Naive thymus-derived CD4-positive, alpha-beta T cell (primary cell): Measurements from ENCODE around the gene PBLD. TPM values are rescaled to one million over a fixed set of nuclear protein-coding genes. Genes with fewer than 3 reads are reported as not detected.
A peak's percentile ranks its signal among the peaks of the same experiment; 100 is the strongest.

Experiments
- ATAC-seq: fragments of 150-1000 bp; cut with Tn5 transposase; 2 replicates; pipeline ENCODE4 v1.10.0; 2021; ENCODE audit warnings: mild to moderate bottlenecking, moderate library complexity
- CTCF ChIA-PET: fragments of 350-600 bp; sonication (Branson Sonifier 250); formaldehyde crosslinking; loops from one replicate; lab custom pipeline; 2021; ENCODE audit warnings: antibody characterized with exemption; lab: Charles Lee
- POLR2A ChIA-PET: fragments of 350-600 bp; sonication (Branson Sonifier 250); formaldehyde crosslinking; loops from one replicate; lab custom pipeline; 2021; ENCODE audit warnings: antibody characterized with exemption, inconsistent platforms; lab: Charles Lee
- DNase-seq, 9 donors: peaks; one replicate each; pipeline versions ENCODE4 v3.0.0 to v3.0.0-alpha.2; 2020 to 2022; ENCODE audit warnings: mixed read lengths in 1 of 9
- H3K27ac ChIP-seq: one replicate; pipeline ENCODE4 v1.7.0; 2013; ENCODE audit warnings: mild to moderate bottlenecking, low read depth, low read length, moderate library complexity
- H3K27me3 ChIP-seq, 2 donors: one replicate each; pipeline ENCODE4 v1.7.0; 2013; ENCODE audit warnings: low read length in 2 of 2, mild to moderate bottlenecking in 2 of 2, moderate library complexity in 2 of 2; ENCODE audit not compliant: control insufficient read depth in 2 of 2, insufficient read depth in 2 of 2
- H3K36me3 ChIP-seq, 3 experiments: 1 replicate in 2 of 3; 2 replicates in 1 of 3; pipeline ENCODE4 v1.7.0; 2013; ENCODE audit warnings: low read length in 3 of 3, mild to moderate bottlenecking in 3 of 3, moderate library complexity in 1 of 3; ENCODE audit not compliant: insufficient read depth in 3 of 3, control insufficient read depth in 2 of 3
- H3K4me1 ChIP-seq, 2 donors: one replicate each; pipeline ENCODE4 v1.7.0; 2013; ENCODE audit warnings: low read length in 2 of 2, mild to moderate bottlenecking in 2 of 2, moderate library complexity in 1 of 2; ENCODE audit not compliant: control insufficient read depth in 2 of 2, insufficient read depth in 2 of 2
- H3K4me3 ChIP-seq: 2 replicates; pipeline ENCODE4 v1.7.0; 2013; ENCODE audit warnings: mild to moderate bottlenecking, low read length
- H3K9me3 ChIP-seq, 3 experiments: 1 replicate in 2 of 3; 2 replicates in 1 of 3; pipeline ENCODE4 v1.7.0; 2013; ENCODE audit warnings: low read length in 3 of 3; ENCODE audit not compliant: control insufficient read depth in 2 of 3
- H3K27ac Mint-ChIP-seq, 9 donors: one replicate each; pipeline ENCODE4 v1.8.0; 2020 to 2022; ENCODE audit warnings: mixed read lengths in 9 of 9, mild to moderate bottlenecking in 8 of 9, moderate library complexity in 5 of 9, inconsistent platforms in 2 of 9
- H3K27me3 Mint-ChIP-seq, 5 donors: one replicate each; pipeline ENCODE4 v1.8.0; 2021 to 2022; ENCODE audit warnings: mixed read lengths in 5 of 5, mild to moderate bottlenecking in 1 of 5
- H3K36me3 Mint-ChIP-seq, 5 donors: one replicate each; pipeline ENCODE4 v1.8.0; 2020 to 2022; ENCODE audit warnings: mixed read lengths in 5 of 5, mild to moderate bottlenecking in 3 of 5, inconsistent platforms in 1 of 5
- H3K4me1 Mint-ChIP-seq, 7 donors: one replicate each; pipeline ENCODE4 v1.8.0; 2020 to 2022; ENCODE audit warnings: mixed read lengths in 7 of 7, mild to moderate bottlenecking in 3 of 7, inconsistent platforms in 1 of 7
- H3K4me3 Mint-ChIP-seq, 10 donors: one replicate each; pipeline ENCODE4 v1.8.0; 2020 to 2022; ENCODE audit warnings: mild to moderate bottlenecking in 10 of 10, mixed read lengths in 10 of 10, moderate library complexity in 6 of 10, inconsistent platforms in 2 of 10
- H3K9me3 Mint-ChIP-seq, 11 donors: one replicate each; pipeline ENCODE4 v1.8.0; 2020 to 2022; ENCODE audit warnings: mixed read lengths in 11 of 11, mild to moderate bottlenecking in 4 of 11, inconsistent platforms in 1 of 11, moderate library complexity in 1 of 11
- intact Hi-C, 2 donors: fragments of 100-400 bp; cut with micrococcal nuclease; formaldehyde crosslinking; loops; one replicate each; pipeline ENCODE4 v1.15.1; 2023
- polyA plus RNA-seq, 2 donors: library from polyadenylated mRNA; unstranded; fragments of 300-500 nt; fragmentation: Illumina TruSeq; gene quantifications; one replicate each; pipeline ENCODE4 v1.2.3, GENCODE V29; 2021
- total RNA-seq, 6 experiments: library from RNA in 5 of 6; stranded (reverse) in 5 of 6; gene quantifications; 1 replicate in 5 of 6; 2 replicates in 1 of 6; pipeline ENCODE4 v1.2.3 and lab custom pipeline; 2021 to 2026

The PBLD gene
- total and polyA plus RNA-seq, 7 experiments from 2014 or later = 0.72 to 3.5 (median 1.5) TPM

DNA sequence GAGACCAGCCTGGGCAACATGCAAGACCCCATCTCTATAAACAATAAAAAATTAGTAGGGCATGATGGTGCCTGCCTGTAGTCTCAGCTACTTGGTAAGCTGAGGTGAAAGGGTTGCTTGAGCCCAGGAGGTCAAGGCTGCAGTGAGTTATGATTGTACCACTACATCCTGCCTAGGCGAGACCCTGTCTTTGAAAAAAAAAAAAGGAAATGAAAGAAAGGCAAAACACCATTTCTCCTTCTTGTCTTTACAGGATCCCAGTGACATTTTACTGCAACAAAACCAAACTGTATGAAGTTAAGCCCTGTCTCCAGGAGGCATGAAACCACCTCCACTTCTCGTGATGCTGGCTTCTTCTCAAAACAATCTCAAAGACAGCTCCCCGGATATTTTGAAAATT lies 29.9 kb upstream of the PBLD start:
- H3K4me3 Mint-ChIP-seq = no peak overlapping the region
- H3K4me1 Mint-ChIP-seq = peaks cover 0 to 2% (median 0%) of the 10 kb centered on the region in 7 donors
- H3K36me3 Mint-ChIP-seq = peaks cover 4 to 17% (median 12%) of the 10 kb centered on the region in 5 donors
- Histone ChIP-seq H3K27me3 (no peaks in the 10 kb centered on the region), H3K4me1 (no peaks in the 10 kb centered on the region), H3K4me3 (no peak overlapping the region), H3K9me3 (no peaks in the 10 kb centered on the region), H3K36me3 (peaks cover 3 to 21% (median 10%) of the 10 kb centered on the region in 3 experiments), H3K27ac (no peak overlapping the region)
- ChIA-PET CTCF (no interaction called here), POLR2A (no interaction called here)
- peak overlapping the region in 1 of 9 donors; percentile 14 for H3K27ac Mint-ChIP-seq
- DNase-seq (no peak), ATAC-seq (no peak)
- H3K27me3 Mint-ChIP-seq = no peaks in the 10 kb centered on the region
- H3K9me3 Mint-ChIP-seq = no peaks in the 10 kb centered on the region
- intact Hi-C loops = no loop called here

DNA sequence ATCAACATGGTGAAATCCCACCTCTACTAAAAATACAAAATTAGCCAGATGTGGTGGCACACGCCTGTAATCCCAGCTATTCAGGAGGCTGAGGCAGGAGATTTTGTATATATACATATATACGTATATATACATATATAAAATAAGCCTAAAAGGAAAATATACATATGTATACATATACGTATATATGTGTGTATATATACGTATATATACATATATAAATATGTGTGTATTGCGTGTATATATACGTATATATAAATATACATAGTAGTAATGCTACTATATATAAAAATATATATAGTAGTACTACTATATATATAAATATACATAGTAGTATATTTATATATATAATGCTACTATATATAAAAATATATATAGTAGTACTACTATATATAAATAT lies 26.5 kb upstream of the PBLD start:
- H3K4me3 Mint-ChIP-seq = no peak overlapping the region
- H3K4me1 Mint-ChIP-seq = no peaks in the 10 kb centered on the region
- no peaks in the 10 kb centered on the region for H3K4me1 ChIP-seq
- H3K27ac ChIP-seq = no peak overlapping the region
- peaks cover 3 to 25% (median 10%) of the 10 kb centered on the region in 3 experiments for H3K36me3 ChIP-seq
- POLR2A ChIA-PET = no interaction called here
- no peaks in the 10 kb centered on the region for H3K27me3 ChIP-seq
- H3K27me3 Mint-ChIP-seq = no peaks in the 10 kb centered on the region
- H3K9me3 ChIP-seq = no peaks in the 10 kb centered on the region
- CTCF ChIA-PET = no interaction called here
- H3K4me3 ChIP-seq = no peak overlapping the region
- intact Hi-C loops = no loop called here
- no peak for DNase-seq
- ATAC-seq = no peak
- H3K36me3 Mint-ChIP-seq = peaks cover 6 to 21% (median 13%) of the 10 kb centered on the region in 5 donors
- no peak overlapping the region for H3K27ac Mint-ChIP-seq
- H3K9me3 Mint-ChIP-seq = no peaks in the 10 kb centered on the region

DNA sequence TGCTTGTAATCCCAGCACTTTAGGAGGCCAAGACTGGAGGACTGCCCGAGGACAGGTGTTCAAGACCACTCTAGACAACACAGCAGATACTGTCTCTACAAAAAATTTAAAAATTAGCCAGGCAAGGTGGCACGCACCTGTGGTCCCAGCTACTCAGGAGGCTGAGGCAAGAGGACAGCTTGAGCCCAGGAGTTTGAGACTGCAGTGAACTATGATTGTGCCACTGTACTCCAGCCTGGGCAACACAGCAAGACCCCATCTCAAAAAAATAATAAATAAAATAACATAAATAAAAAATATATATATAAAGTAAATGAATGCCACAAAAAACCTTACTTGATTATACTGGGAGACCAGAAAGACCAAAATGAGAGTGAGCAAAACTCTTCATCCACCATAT lies 20.8 kb upstream of the PBLD start:
- Histone ChIP-seq H3K4me3 (no peak overlapping the region), H3K27me3 (no peaks in the 10 kb centered on the region), H3K36me3 (peaks cover 0 to 24% (median 0%) of the 10 kb centered on the region in 3 experiments), H3K4me1 (no peaks in the 10 kb centered on the region), H3K9me3 (no peaks in the 10 kb centered on the region), H3K27ac (no peak overlapping the region)
- no peak for DNase-seq
- H3K4me3 Mint-ChIP-seq = no peak overlapping the region
- H3K36me3 Mint-ChIP-seq = peaks cover 3 to 16% (median 8%) of the 10 kb centered on the region in 5 donors
- no peaks in the 10 kb centered on the region for H3K9me3 Mint-ChIP-seq
- H3K27me3 Mint-ChIP-seq = no peaks in the 10 kb centered on the region
- ATAC-seq = no peak
- POLR2A ChIA-PET = interaction anchor here (0.7 kb wide), 1 partner anchor 11 kb away, joined by 3 read pairs; no protein-coding TSS in a partner anchor
- H3K4me1 Mint-ChIP-seq = peaks cover 0 to 5% (median 2%) of the 10 kb centered on the region in 7 donors
- CTCF ChIA-PET = no interaction called here
- intact Hi-C loops = no loop called here
- H3K27ac Mint-ChIP-seq = no peak overlapping the region

DNA sequence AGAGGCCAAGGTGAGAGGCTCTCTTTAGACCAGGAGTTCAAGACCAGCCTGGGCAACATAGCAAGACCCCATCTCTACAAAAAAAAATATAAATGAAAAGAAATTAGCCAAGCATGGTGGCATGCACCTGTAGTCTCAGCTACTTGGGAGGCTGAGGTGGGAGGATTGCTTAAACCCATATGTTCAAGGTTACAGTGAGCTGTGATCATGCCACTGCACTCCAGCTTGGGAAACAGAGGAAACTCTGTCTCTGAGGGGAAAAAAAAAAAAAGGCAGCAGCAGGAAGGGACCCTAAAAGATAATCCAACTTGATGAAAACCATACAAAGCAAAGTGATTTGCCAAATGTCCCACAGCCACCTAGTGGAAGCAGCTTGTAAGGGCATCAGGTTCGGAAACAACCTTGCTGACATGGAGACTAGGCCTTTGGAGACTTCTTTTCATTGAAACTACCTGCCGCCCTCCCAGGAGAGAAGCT lies 15.6 kb upstream of the PBLD start:
- Histone ChIP-seq H3K9me3 (no peaks in the 10 kb centered on the region), H3K27me3 (no peaks in the 10 kb centered on the region), H3K4me3 (no peak overlapping the region), H3K36me3 (peaks cover 0 to 28% (median 17%) of the 10 kb centered on the region in 3 experiments), H3K27ac (peak overlapping the region; percentile 15), H3K4me1 (no peaks in the 10 kb centered on the region)
- peak overlapping the region in 8 of 9 donors; percentile 31 to 90 (median 81) for H3K27ac Mint-ChIP-seq
- DNase-seq (peak in 8 of 9 donors; percentile 30 to 53 (median 44)), ATAC-seq (peak; percentile 81)
- H3K4me3 Mint-ChIP-seq = no peak overlapping the region
- peaks cover 0 to 13% (median 4%) of the 10 kb centered on the region in 7 donors for H3K4me1 Mint-ChIP-seq
- H3K36me3 Mint-ChIP-seq = peaks cover 0 to 13% (median 9%) of the 10 kb centered on the region in 5 donors
- POLR2A ChIA-PET = interaction anchor here (1.1 to 2.6 kb wide), 5 partner anchors 9 to 136 kb away, joined by 3 to 28 read pairs (median 3); partner anchors contain the start of genes HNRNPH3 and PBLD
- no peaks in the 10 kb centered on the region for H3K27me3 Mint-ChIP-seq
- CTCF ChIA-PET = interaction anchor here (0.5 to 2.0 kb wide), 13 partner anchors 9 to 609 kb away, joined by 3 to 15 read pairs (median 4); partner anchors contain the start of genes HNRNPH3 and RUFY2
- no peaks in the 10 kb centered on the region for H3K9me3 Mint-ChIP-seq
- intact Hi-C loops = loop anchor here (1.0 to 5.0 kb wide), 6 partner anchors 14 to 549 kb away; partner anchors contain the start of gene ATOH7 (in 1 of the 2)

DNA sequence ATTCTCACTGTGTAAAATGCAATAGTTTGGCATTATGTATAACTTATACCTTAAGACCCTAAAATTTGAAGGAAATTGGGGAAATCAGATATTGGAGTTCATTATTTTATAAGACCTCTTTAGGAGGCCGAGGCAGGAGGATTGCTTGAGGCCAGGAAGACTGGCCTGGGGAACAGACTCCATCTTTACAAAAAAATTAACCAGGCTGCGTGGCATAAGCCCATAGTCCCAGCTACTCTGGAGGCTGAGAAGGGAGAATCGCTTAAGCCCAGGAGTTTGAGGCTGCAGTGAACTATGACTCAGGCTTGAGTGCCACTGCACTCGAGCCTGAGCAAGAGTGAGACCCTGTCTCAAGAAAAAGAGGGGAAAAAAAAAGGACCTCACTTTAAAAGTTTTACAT lies 14.0 kb upstream of the PBLD start:
- no peak for ATAC-seq
- H3K27me3 Mint-ChIP-seq = no peaks in the 10 kb centered on the region

DNA sequence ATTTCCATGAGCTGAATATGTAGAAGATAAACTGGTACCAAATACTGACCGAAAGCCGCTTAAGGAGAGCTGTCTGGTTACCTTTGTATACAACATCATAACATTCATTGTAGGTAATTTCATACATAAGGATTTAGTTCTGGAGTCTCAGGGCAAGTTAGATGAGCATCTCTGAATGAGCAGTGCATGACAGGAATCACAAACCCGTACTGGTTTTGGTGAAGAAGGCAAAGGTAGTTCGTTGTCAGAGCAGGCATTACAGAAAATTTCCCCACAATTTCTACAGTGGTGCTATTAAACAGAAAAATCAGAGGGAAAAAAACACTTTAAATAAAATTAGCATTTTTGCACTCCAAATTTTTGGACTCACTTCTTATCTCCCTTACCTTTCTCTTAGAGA lies 12.9 kb upstream of the PBLD start:
- no peak for ATAC-seq
- no peak overlapping the region for H3K27ac ChIP-seq
- H3K4me1 Mint-ChIP-seq = peaks cover 0 to 20% (median 12%) of the 10 kb centered on the region in 7 donors
- no peak for DNase-seq
- H3K9me3 ChIP-seq = no peaks in the 10 kb centered on the region
- no peaks in the 10 kb centered on the region for H3K27me3 Mint-ChIP-seq
- CTCF ChIA-PET = interaction anchor here (1.2 kb wide), 1 partner anchor 133 kb away, joined by 3 read pairs; no protein-coding TSS in a partner anchor
- POLR2A ChIA-PET = interaction anchor here (0.6 to 1.3 kb wide), 2 partner anchors 13 to 280 kb away, joined by 4 to 6 read pairs; partner anchors contain the start of genes HNRNPH3 and PBLD
- H3K9me3 Mint-ChIP-seq = no peaks in the 10 kb centered on the region
- H3K36me3 ChIP-seq = peaks cover 17 to 40% (median 32%) of the 10 kb centered on the region in 3 experiments
- H3K4me3 Mint-ChIP-seq = no peak overlapping the region
- H3K4me3 ChIP-seq = no peak overlapping the region
- intact Hi-C loops = loop anchor here in 1 of 2 donors (5.0 kb wide), 1 partner anchor 113 kb away; the partner anchor contains the start of gene ATOH7
- H3K4me1 ChIP-seq = no peaks in the 10 kb centered on the region
- peak overlapping the region in 4 of 9 donors; percentile 19 to 52 (median 21) for H3K27ac Mint-ChIP-seq
- H3K36me3 Mint-ChIP-seq = peaks cover 0 to 28% (median 18%) of the 10 kb centered on the region in 5 donors
- H3K27me3 ChIP-seq = no peaks in the 10 kb centered on the region

More for the DNA sequence above, 14.0 kb upstream of the PBLD start:
- ChIA-PET CTCF (interaction anchor here (0.7 to 1.2 kb wide), 2 partner anchors 134 to 192 kb away, joined by 3 to 4 read pairs; no protein-coding TSS in a partner anchor), POLR2A (interaction anchor here (0.6 to 2.6 kb wide), 3 partner anchors 15 to 49 kb away, joined by 4 to 28 read pairs (median 4); partner anchors contain the start of genes HNRNPH3 and PBLD)
- Mint-ChIP-seq H3K4me1 (peaks cover 0 to 14% (median 6%) of the 10 kb centered on the region in 7 donors), H3K4me3 (no peak overlapping the region), H3K36me3 (peaks cover 0 to 20% (median 9%) of the 10 kb centered on the region in 5 donors), H3K27ac (peak overlapping the region in 5 of 9 donors; percentile 31 to 85 (median 75)), H3K9me3 (no peaks in the 10 kb centered on the region)
- intact Hi-C loops = loop anchor here in 1 of 2 donors (5.0 kb wide), 1 partner anchor 114 kb away; the partner anchor contains the start of gene ATOH7
- H3K9me3 ChIP-seq = no peaks in the 10 kb centered on the region
- H3K27ac ChIP-seq = no peak overlapping the region
- peaks cover 5 to 31% (median 21%) of the 10 kb centered on the region in 3 experiments for H3K36me3 ChIP-seq
- no peak overlapping the region for H3K4me3 ChIP-seq
- DNase-seq = no peak
- no peaks in the 10 kb centered on the region for H3K27me3 ChIP-seq
- H3K4me1 ChIP-seq = no peaks in the 10 kb centered on the region
